H9 (cell line): ENCODE measurements around the gene HEYL. TPM values are rescaled to one million over a fixed set of nuclear protein-coding genes. Genes with fewer than 3 reads are reported as not detected.

ENCODE experiments used
- DNase-seq: peaks from one replicate; pipeline ENCODE4 v3.0.0-alpha.2; 2017
- H2AFZ ChIP-seq: one replicate; pipeline ENCODE4 v1.6.1; 2013; ENCODE audit warnings: mild to moderate bottlenecking, low read length, control low read depth, moderate library complexity
- H2AK5ac ChIP-seq: 2 replicates; pipeline ENCODE4 v1.6.1; 2013; ENCODE audit warnings: low read length, control low read depth, mixed read lengths; ENCODE audit not compliant: insufficient read length
- H2BK120ac ChIP-seq: one replicate; pipeline ENCODE4 v1.6.1; 2013; ENCODE audit warnings: low read depth, mild to moderate bottlenecking, low read length, control low read depth, inconsistent platforms; ENCODE audit not compliant: poor library complexity, severe bottlenecking
- H2BK12ac ChIP-seq: 2 replicates; pipeline ENCODE4 v1.6.1; 2013; ENCODE audit warnings: low read length, control low read depth, mixed read lengths, low read depth; ENCODE audit not compliant: insufficient read length
- H2BK15ac ChIP-seq: 2 replicates; pipeline ENCODE4 v1.6.1; 2013; ENCODE audit warnings: low read depth, low read length, control low read depth
- H2BK20ac ChIP-seq: one replicate; pipeline ENCODE4 v1.6.1; 2013; ENCODE audit warnings: low read depth, mild to moderate bottlenecking, low read length, control low read depth, inconsistent platforms; ENCODE audit not compliant: poor library complexity, severe bottlenecking
- H2BK5ac ChIP-seq: 2 replicates; pipeline ENCODE4 v1.6.1; 2013; ENCODE audit warnings: low read length, control low read depth, mixed read lengths; ENCODE audit not compliant: insufficient read length
- H3K14ac ChIP-seq: 2 replicates; pipeline ENCODE4 v1.6.1; 2013; ENCODE audit warnings: low read length, control low read depth; ENCODE audit not compliant: insufficient read depth
- H3K18ac ChIP-seq: 2 replicates; pipeline ENCODE4 v1.6.1; 2013; ENCODE audit warnings: low read depth, mild to moderate bottlenecking, mixed read lengths, low read length, control low read depth; ENCODE audit not compliant: insufficient read length
- H3K23ac ChIP-seq: 2 replicates; pipeline ENCODE4 v1.6.1; 2013; ENCODE audit warnings: low read length, control low read depth, mixed read lengths, low read depth; ENCODE audit not compliant: insufficient read length
- H3K23me2 ChIP-seq: 2 replicates; pipeline ENCODE4 v1.6.1; 2013; ENCODE audit warnings: low read depth, mild to moderate bottlenecking, mixed read lengths, low read length, control low read depth; ENCODE audit not compliant: insufficient read length, poor library complexity, severe bottlenecking
- H3K27ac ChIP-seq: 2 replicates; pipeline ENCODE4 v1.5.1; 2013; ENCODE audit warnings: low read length, control low read depth, mixed read lengths, low read depth; ENCODE audit not compliant: insufficient read length
- H3K27me3 ChIP-seq: 2 replicates; pipeline ENCODE4 v1.6.1; 2013; ENCODE audit warnings: low read length, control low read depth, inconsistent platforms; ENCODE audit not compliant: insufficient read depth
- H3K4ac ChIP-seq: 2 replicates; pipeline ENCODE4 v1.6.1; 2013; ENCODE audit warnings: low read depth, mild to moderate bottlenecking, control low read depth, inconsistent platforms, low read length, moderate library complexity
- H3K4me1 ChIP-seq: 2 replicates; pipeline ENCODE4 v1.6.1; 2013; ENCODE audit warnings: low read length, control low read depth, inconsistent platforms; ENCODE audit not compliant: insufficient read depth
- H3K4me2 ChIP-seq: 2 replicates; pipeline ENCODE4 v1.6.1; 2013; ENCODE audit warnings: low read length, control low read depth, mixed read lengths; ENCODE audit not compliant: insufficient read length, insufficient read depth
- H3K56ac ChIP-seq: 2 replicates; pipeline ENCODE4 v1.6.1; 2013; ENCODE audit warnings: low read depth, mild to moderate bottlenecking, mixed read lengths, low read length, control low read depth; ENCODE audit not compliant: insufficient read length
- H3K79me1 ChIP-seq: 2 replicates; pipeline ENCODE4 v1.6.1; 2013; ENCODE audit warnings: low read depth, mild to moderate bottlenecking, moderate library complexity, low read length, control low read depth, inconsistent platforms; ENCODE audit not compliant: insufficient read depth, poor library complexity, severe bottlenecking
- H3K79me2 ChIP-seq: 2 replicates; pipeline ENCODE4 v1.6.1; 2013; ENCODE audit warnings: low read length, control low read depth, inconsistent platforms; ENCODE audit not compliant: insufficient read depth
- H3K9ac ChIP-seq: 2 replicates; pipeline ENCODE4 v1.6.1; 2013; ENCODE audit warnings: low read length, control low read depth, mixed read lengths; ENCODE audit not compliant: insufficient read length; ENCODE audit errors: extremely low read depth
- H3K9me3 ChIP-seq: one replicate; pipeline ENCODE4 v1.6.1; 2013; ENCODE audit warnings: low read depth, low read length, inconsistent platforms; ENCODE audit not compliant: control insufficient read depth
- H3T11ph ChIP-seq: one replicate; pipeline ENCODE4 v1.6.1; 2013; ENCODE audit warnings: mild to moderate bottlenecking, low read length, control low read depth, inconsistent platforms
- H4K20me1 ChIP-seq: one replicate; pipeline ENCODE4 v1.6.1; 2013; ENCODE audit not compliant: control insufficient read depth, insufficient read length, insufficient read depth
- H4K5ac ChIP-seq: 2 replicates; pipeline ENCODE4 v1.6.1; 2013; ENCODE audit warnings: low read depth, mild to moderate bottlenecking, mixed read lengths, low read length, control low read depth; ENCODE audit not compliant: insufficient read length
- H4K8ac ChIP-seq: replicated peaks from 2 replicates; pipeline ENCODE4 v1.6.1; 2013; ENCODE audit warnings: low read length, control low read depth, mixed read lengths, low read depth; ENCODE audit not compliant: insufficient read length
- H4K91ac ChIP-seq: 2 replicates; pipeline ENCODE4 v1.6.1; 2013; ENCODE audit warnings: low read depth, mild to moderate bottlenecking, moderate library complexity, mixed read lengths, low read length, control low read depth; ENCODE audit not compliant: insufficient read length
- H3K27ac Mint-ChIP-seq, 3 experiments: 2 replicates in 2 of 3; 3 replicates in 1 of 3; pipeline ENCODE4 v1.8.0; 2020 to 2021; ENCODE audit warnings: mixed read lengths in 3 of 3, mild to moderate bottlenecking in 1 of 3, moderate library complexity in 1 of 3
- H3K27me3 Mint-ChIP-seq: 2 replicates; pipeline ENCODE4 v1.8.0; 2021; ENCODE audit warnings: low read depth, mild to moderate bottlenecking, moderate library complexity, mixed read lengths
- H3K36me3 Mint-ChIP-seq, 3 experiments: 2 replicates in 2 of 3; 3 replicates in 1 of 3; pipeline ENCODE4 v1.8.0; 2020 to 2021; ENCODE audit warnings: low read depth in 3 of 3, mixed read lengths in 3 of 3; ENCODE audit not compliant: insufficient read depth in 1 of 3
- H3K4me1 Mint-ChIP-seq, 2 experiments: 2 replicates each; pipeline ENCODE4 v1.8.0; 2020; ENCODE audit warnings: mixed read lengths in 2 of 2
- H3K4me3 Mint-ChIP-seq, 2 experiments: 2 replicates in 1 of 2; 3 replicates in 1 of 2; pipeline ENCODE4 v1.8.0; 2020 to 2021; ENCODE audit warnings: mild to moderate bottlenecking in 2 of 2, mixed read lengths in 2 of 2, moderate library complexity in 1 of 2
- H3K9me3 Mint-ChIP-seq, 2 experiments: 2 replicates in 1 of 2; 3 replicates in 1 of 2; pipeline ENCODE4 v1.8.0; 2020; ENCODE audit warnings: mild to moderate bottlenecking in 2 of 2, mixed read lengths in 2 of 2, moderate library complexity in 1 of 2
- WGBS: extraction: QIAGEN DNeasy Blood & Tissue Kit; methylation state at CpG from one replicate; pipeline ENCODE4 v1.1.7; 2013; ENCODE audit warnings: missing lambda C conversion rate, low lambda C conversion rate, mixed read lengths; ENCODE audit not compliant: insufficient read length; ENCODE audit errors: extremely low coverage; 5-methylcytosine and 5-hydroxymethylcytosine counted together
- total RNA-seq: library from RNA; stranded (reverse); gene quantifications from 2 replicates; pipeline ENCODE4 v1.2.1, GENCODE V29; 2021
- TF ChIP-seq, protein P1 (sequence below): fragments of 200-600 bp; sonication (generic); conservative IDR thresholded peaks from 3 replicates; pipeline ENCODE4 v1.8.0; 2021; ENCODE audit warnings: antibody characterized with exemption, mild to moderate bottlenecking

HEYL gene
- total RNA-seq, 1 experiment from 2014 or later: 1.9 TPM

DNA sequence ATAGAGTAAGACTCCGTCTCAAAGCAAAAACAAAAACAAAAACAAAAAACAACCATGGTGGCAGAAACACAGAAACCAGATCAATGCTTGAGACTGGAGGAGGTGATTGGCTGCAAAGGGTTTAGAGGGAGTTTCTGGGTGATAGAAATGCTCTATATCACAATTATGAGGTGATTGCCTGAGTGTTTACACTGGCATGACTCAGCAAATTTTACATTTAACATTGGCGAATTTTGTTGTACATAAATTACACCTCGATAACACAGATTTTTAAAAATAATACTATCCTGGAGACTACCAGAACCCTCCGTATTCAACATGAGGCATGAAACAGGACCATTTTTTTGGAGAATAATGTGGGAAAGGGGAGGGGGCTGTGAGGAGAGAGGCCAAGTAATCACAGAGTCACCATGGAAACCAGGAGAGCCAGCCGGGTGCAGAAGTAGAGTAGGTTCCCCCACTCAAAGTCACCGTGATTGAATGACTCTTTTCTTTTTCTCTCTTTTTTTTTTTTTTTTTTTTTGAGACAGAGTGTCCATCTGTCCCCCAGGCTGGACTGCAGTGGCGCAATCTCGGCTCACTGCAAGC, 24.3 kb downstream of the HEYL start:
- no peak for DNase-seq

More for the DNA sequence above, 24.3 kb downstream of the HEYL start:
- Histone ChIP-seq H2BK120ac (no peak overlapping the region), H3K9me3 (no peaks in the 10 kb centered on the region), H2BK5ac (no peak overlapping the region), H3K4ac (no peak overlapping the region), H4K8ac (no peak overlapping the region), H4K20me1 (no peaks in the 10 kb centered on the region), H3K14ac (no peak overlapping the region), H4K91ac (no peak overlapping the region), H3K27ac (no peak overlapping the region), H3K23me2 (no peaks in the 10 kb centered on the region), H2AK5ac (no peak overlapping the region), H3K56ac (no peak overlapping the region), H2BK12ac (no peak overlapping the region), H3K4me2 (no peak overlapping the region), H3K23ac (no peak overlapping the region), H3K18ac (no peak overlapping the region), H3T11ph (no peak overlapping the region), H2BK15ac (no peak overlapping the region), H3K4me1 (no peaks in the 10 kb centered on the region), H4K5ac (no peak overlapping the region), H3K9ac (no peak overlapping the region), H2BK20ac (no peak overlapping the region), H3K79me1 (no peaks in the 10 kb centered on the region), H3K27me3 (no peaks in the 10 kb centered on the region; the same call in 1 of the 2 replicates), H2AFZ (no peak overlapping the region), H3K79me2 (no peaks in the 10 kb centered on the region)
- no peak overlapping the region for H3K4me3 Mint-ChIP-seq
- H3K27ac Mint-ChIP-seq: peak overlapping the region in 2 of 3 experiments; percentile 14 to 32; a peak in 2 of 7 replicates
- peaks cover 2 to 5% of the 10 kb centered on the region in 2 experiments; a peak in 1 of 4 replicates for H3K4me1 Mint-ChIP-seq
- TF ChIP-seq, protein P1, sequence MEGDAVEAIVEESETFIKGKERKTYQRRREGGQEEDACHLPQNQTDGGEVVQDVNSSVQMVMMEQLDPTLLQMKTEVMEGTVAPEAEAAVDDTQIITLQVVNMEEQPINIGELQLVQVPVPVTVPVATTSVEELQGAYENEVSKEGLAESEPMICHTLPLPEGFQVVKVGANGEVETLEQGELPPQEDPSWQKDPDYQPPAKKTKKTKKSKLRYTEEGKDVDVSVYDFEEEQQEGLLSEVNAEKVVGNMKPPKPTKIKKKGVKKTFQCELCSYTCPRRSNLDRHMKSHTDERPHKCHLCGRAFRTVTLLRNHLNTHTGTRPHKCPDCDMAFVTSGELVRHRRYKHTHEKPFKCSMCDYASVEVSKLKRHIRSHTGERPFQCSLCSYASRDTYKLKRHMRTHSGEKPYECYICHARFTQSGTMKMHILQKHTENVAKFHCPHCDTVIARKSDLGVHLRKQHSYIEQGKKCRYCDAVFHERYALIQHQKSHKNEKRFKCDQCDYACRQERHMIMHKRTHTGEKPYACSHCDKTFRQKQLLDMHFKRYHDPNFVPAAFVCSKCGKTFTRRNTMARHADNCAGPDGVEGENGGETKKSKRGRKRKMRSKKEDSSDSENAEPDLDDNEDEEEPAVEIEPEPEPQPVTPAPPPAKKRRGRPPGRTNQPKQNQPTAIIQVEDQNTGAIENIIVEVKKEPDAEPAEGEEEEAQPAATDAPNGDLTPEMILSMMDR: no peak
- no peaks in the 10 kb centered on the region for H3K36me3 Mint-ChIP-seq
- WGBS: no CpG with 5 or more reads among the region's 8 CpGs
- no peaks in the 10 kb centered on the region; a peak in 1 of 5 replicates for H3K9me3 Mint-ChIP-seq
- peaks cover 56% of the 10 kb centered on the region for H3K27me3 Mint-ChIP-seq
